ENCODE measurements around the gene MAN2A2. TPM values are rescaled to one million over a fixed set of nuclear protein-coding genes. Genes with fewer than 3 reads are reported as not detected.

The MAN2A2 gene
- total RNA-seq, 1 experiment from 2014 or later: 27.4 TPM

DNA sequence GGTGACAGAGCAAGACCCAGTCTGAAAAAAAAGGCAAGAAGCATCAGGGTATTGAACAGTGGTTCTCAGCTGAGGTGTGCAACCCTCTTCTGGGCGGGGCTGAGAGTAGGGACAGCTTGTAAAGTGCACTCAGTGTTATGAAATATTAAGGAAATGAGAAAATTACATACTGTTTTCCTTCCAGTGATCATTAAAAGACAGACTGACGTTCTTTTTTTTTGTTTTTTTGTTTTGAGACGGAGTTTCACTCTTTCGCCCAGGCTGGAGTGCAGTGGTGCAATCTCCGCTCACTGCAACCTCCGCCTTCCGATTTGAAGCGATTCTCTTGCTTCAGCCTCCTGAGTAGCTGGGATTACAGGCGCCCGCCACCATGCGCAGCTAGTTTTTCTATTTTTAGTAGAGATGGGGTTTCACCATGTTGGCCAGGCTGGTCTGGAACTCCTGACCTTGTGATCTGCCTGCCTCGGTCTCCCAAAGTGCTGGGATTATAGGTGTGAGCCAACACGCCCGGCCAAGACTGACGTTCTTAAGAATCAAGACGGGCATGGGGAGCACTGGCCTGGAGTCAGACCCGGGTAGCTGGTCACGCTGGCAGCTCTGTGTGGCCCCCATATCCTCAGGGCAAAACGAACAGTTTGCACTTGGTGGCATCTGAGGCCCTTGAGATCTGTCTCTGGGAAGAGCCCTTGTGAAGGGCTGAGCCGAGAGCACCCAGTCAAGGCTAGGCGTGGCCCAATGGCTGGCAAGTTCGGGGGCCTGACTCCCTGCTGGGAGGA, 11.4 kb downstream of the MAN2A2 start:
- H3K9me3 ChIP-seq (ENCODE audit: control insufficient read depth, low read depth, low read length): no peaks in the 10 kb centered on the region
- Mint-ChIP-seq H3K4me3 (no peak overlapping the region), H3K36me3 (ENCODE audit: insufficient read depth in 1 of 3, low read depth in 3 of 3) (peaks cover 5 to 53% (median 14%) of the 10 kb centered on the region in 3 experiments; a peak in 5 of 7 replicates), H3K27me3 (ENCODE audit: low read depth) (no peaks in the 10 kb centered on the region), H3K27ac (no peak overlapping the region; a peak in 1 of 7 replicates), H3K4me1 (peaks cover 3 to 8% of the 10 kb centered on the region in 2 experiments; a peak in 2 of 4 replicates), H3K9me3 (no peaks in the 10 kb centered on the region)
- H3K79me2 ChIP-seq (ENCODE audit: insufficient read depth, low read length): no peaks in the 10 kb centered on the region
- no peak overlapping the region for H2BK12ac ChIP-seq (ENCODE audit: insufficient read length, low read depth, low read length)
- H3K18ac ChIP-seq (ENCODE audit: insufficient read length, low read depth, low read length): no peak overlapping the region
- DNase-seq: no peak
- no peak overlapping the region for H3T11ph ChIP-seq (ENCODE audit: low read length)
- no peak overlapping the region for H2AFZ ChIP-seq (ENCODE audit: low read length)
- H3K27me3 ChIP-seq (ENCODE audit: insufficient read depth, low read length): no peaks in the 10 kb centered on the region
- no peak overlapping the region for H2AK5ac ChIP-seq (ENCODE audit: insufficient read length, low read length)
- no CpG with 5 or more reads among the region's 22 CpGs for WGBS (ENCODE audit: extremely low coverage, insufficient read length, low lambda C conversion rate)
- no peak overlapping the region for H4K91ac ChIP-seq (ENCODE audit: insufficient read length, low read depth, low read length)
- no peak overlapping the region for H2BK20ac ChIP-seq (ENCODE audit: low read depth, low read length, poor library complexity, severe bottlenecking)
- H4K8ac ChIP-seq (replicated peaks; ENCODE audit: insufficient read length, low read depth, low read length): no peak overlapping the region
- H3K4me1 ChIP-seq (ENCODE audit: insufficient read depth, low read length): no peaks in the 10 kb centered on the region
- H3K14ac ChIP-seq (ENCODE audit: insufficient read depth, low read length): no peak overlapping the region
- no peak overlapping the region for H4K5ac ChIP-seq (ENCODE audit: insufficient read length, low read depth, low read length)
- H3K9ac ChIP-seq (ENCODE audit: extremely low read depth, insufficient read length, low read length): no peak overlapping the region
- no peak overlapping the region for H3K27ac ChIP-seq (ENCODE audit: insufficient read length, low read depth, low read length)
- TF ChIP-seq, protein P1, sequence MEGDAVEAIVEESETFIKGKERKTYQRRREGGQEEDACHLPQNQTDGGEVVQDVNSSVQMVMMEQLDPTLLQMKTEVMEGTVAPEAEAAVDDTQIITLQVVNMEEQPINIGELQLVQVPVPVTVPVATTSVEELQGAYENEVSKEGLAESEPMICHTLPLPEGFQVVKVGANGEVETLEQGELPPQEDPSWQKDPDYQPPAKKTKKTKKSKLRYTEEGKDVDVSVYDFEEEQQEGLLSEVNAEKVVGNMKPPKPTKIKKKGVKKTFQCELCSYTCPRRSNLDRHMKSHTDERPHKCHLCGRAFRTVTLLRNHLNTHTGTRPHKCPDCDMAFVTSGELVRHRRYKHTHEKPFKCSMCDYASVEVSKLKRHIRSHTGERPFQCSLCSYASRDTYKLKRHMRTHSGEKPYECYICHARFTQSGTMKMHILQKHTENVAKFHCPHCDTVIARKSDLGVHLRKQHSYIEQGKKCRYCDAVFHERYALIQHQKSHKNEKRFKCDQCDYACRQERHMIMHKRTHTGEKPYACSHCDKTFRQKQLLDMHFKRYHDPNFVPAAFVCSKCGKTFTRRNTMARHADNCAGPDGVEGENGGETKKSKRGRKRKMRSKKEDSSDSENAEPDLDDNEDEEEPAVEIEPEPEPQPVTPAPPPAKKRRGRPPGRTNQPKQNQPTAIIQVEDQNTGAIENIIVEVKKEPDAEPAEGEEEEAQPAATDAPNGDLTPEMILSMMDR (conservative IDR thresholded peaks at IDR 0.05): no peak
- H3K4ac ChIP-seq (ENCODE audit: low read depth, low read length): no peak overlapping the region
- H4K20me1 ChIP-seq (ENCODE audit: control insufficient read depth, insufficient read depth, insufficient read length): no peaks in the 10 kb centered on the region
- H2BK15ac ChIP-seq (ENCODE audit: low read depth, low read length): no peak overlapping the region
- H3K4me2 ChIP-seq (ENCODE audit: insufficient read depth, insufficient read length, low read length): no peak overlapping the region
- H2BK5ac ChIP-seq (ENCODE audit: insufficient read length, low read length): no peak overlapping the region
- H3K23ac ChIP-seq (ENCODE audit: insufficient read length, low read depth, low read length): no peak overlapping the region
- H3K56ac ChIP-seq (ENCODE audit: insufficient read length, low read depth, low read length): no peak overlapping the region
- no peaks in the 10 kb centered on the region for H3K23me2 ChIP-seq (ENCODE audit: insufficient read length, low read depth, low read length, poor library complexity, severe bottlenecking)
- no peaks in the 10 kb centered on the region for H3K79me1 ChIP-seq (ENCODE audit: insufficient read depth, low read depth, low read length, poor library complexity, severe bottlenecking)
- H2BK120ac ChIP-seq (ENCODE audit: low read depth, low read length, poor library complexity, severe bottlenecking): no peak overlapping the region

Measured in H9 (cell line).